Spleen (tissue), 11 donors: ENCODE data around the gene NUAK2. TPM values are rescaled to one million over a fixed set of nuclear protein-coding genes. Genes with fewer than 3 reads are reported as not detected.
A peak's percentile ranks its signal among the peaks of the same experiment; 100 is the strongest.

Source experiments
- DNase-seq: peaks from one replicate; pipeline ENCODE4 v3.0.0-alpha.2; 2020
- H3K27ac ChIP-seq, 8 donors: fragments of 200-600 bp; sonication (generic) in 7 of 8; 1 replicate in 4 of 8; 2 replicates in 4 of 8; pipeline versions ENCODE4 v1.5.0 to v1.8.0; 2016 to 2021; ENCODE audit warnings: inconsistent platforms in 4 of 8, mild to moderate bottlenecking in 4 of 8, moderate library complexity in 1 of 8
- H3K27me3 ChIP-seq, 7 donors: fragments of 200-600 bp; sonication (generic) in 6 of 7; replicated peaks in 1 of 7; 1 replicate in 4 of 7; 2 replicates in 3 of 7; pipeline versions ENCODE4 v1.5.0 to v1.8.0; 2016 to 2021; ENCODE audit warnings: inconsistent platforms in 3 of 7, mild to moderate bottlenecking in 1 of 7
- H3K36me3 ChIP-seq, 6 donors: fragments of 200-600 bp; sonication (generic) in 5 of 6; 1 replicate in 4 of 6; 2 replicates in 2 of 6; pipeline versions ENCODE4 v1.5.0 to v1.8.0; 2016 to 2021; ENCODE audit warnings: inconsistent platforms in 2 of 6
- H3K4me1 ChIP-seq, 6 donors: fragments of 200-600 bp; sonication (generic) in 5 of 6; 1 replicate in 3 of 6; 2 replicates in 3 of 6; pipeline versions ENCODE4 v1.5.0 to v1.8.0; 2016 to 2021; ENCODE audit warnings: inconsistent platforms in 3 of 6
- H3K4me3 ChIP-seq, 8 donors: fragments of 200-600 bp; sonication (generic) in 7 of 8; 1 replicate in 4 of 8; 2 replicates in 4 of 8; pipeline versions ENCODE4 v1.5.0 to v1.8.0; 2016 to 2021; ENCODE audit warnings: inconsistent platforms in 4 of 8, mild to moderate bottlenecking in 4 of 8, moderate library complexity in 2 of 8
- H3K9me3 ChIP-seq, 8 donors: fragments of 200-600 bp; sonication (generic) in 7 of 8; 1 replicate in 4 of 8; 2 replicates in 4 of 8; pipeline versions ENCODE4 v1.5.0 to v1.8.0; 2016 to 2021; ENCODE audit warnings: inconsistent platforms in 4 of 8
- POLR2A ChIP-seq, 3 donors: fragments of 450-650 bp; IDR thresholded peaks; one replicate each; pipeline ENCODE4 v1.5.1; 2017; ENCODE audit warnings: antibody characterized with exemption in 3 of 3, mild to moderate bottlenecking in 1 of 3
- POLR2AphosphoS5 ChIP-seq, 3 donors: sonication (generic); formaldehyde crosslinking; IDR thresholded peaks; one replicate each; pipeline ENCODE4 v1.5.1; 2017; ENCODE audit warnings: antibody characterized with exemption in 3 of 3
- WGBS, 5 donors: extraction: QIAGEN DNeasy Blood & Tissue Kit in 3 of 5; methylation state at CpG; one replicate each; pipeline versions ENCODE4 v1.1.5 to v1.1.7; 2013 to 2018; 5-methylcytosine and 5-hydroxymethylcytosine counted together
- intact Hi-C: fragments of 100-400 bp; cut with DNase I; formaldehyde crosslinking; loops from one replicate; pipeline ENCODE4 v1.15.0; 2023; ENCODE audit warnings: low total_unique reads
- polyA plus RNA-seq, 3 donors: library from polyadenylated mRNA; stranded (reverse); fragments of 200-250 nt; gene quantifications; one replicate each; pipeline ENCODE4 v1.2.1, GENCODE V29; 2013
- total RNA-seq, 7 donors: library from RNA; depleted of rRNA in 3 of 7; stranded (reverse); fragments of >200 nt in 3 of 7; fragmentation: NEBNext Ultra II Directional in 4 of 7; extraction: Animal tissue kit (Norgen Biotek cat#: 25700) in 4 of 7; gene quantifications; one replicate each; pipeline versions ENCODE4 v1.1.0 to v1.2.1, GENCODE V29; 2016 to 2021
- TF ChIP-seq, protein P1 (sequence below), 11 experiments: fragments of 200-600 bp in 7 of 11; fragments of 450-650 bp in 4 of 11; sonication (generic) in 4 of 11; IDR thresholded peaks in 8 of 11; conservative IDR thresholded peaks in 3 of 11; 1 replicate in 7 of 11; 2 replicates in 4 of 11; pipeline versions ENCODE4 v1.4.0 to v1.8.0; 2016 to 2021; ENCODE audit warnings: antibody characterized with exemption in 11 of 11, inconsistent platforms in 4 of 11, mild to moderate bottlenecking in 1 of 11
- donor health status: healthy with polysubstance abuse.
- donor health status: DM: no; HTN: no; CAD: no; lungs with moderate emphysema.
- donor health status: DM: no; HTN: no; CAD: no.
- donor health status: Bipolar disorder and iron deficiency.
- donor health status: healthy.
- donor health status: DM: no; HTN: no; CAD: no.
- donor health status: DM: yes; HTN: yes; CAD: no.

Gene NUAK2
- total and polyA plus RNA-seq, 10 donors, result 5.7 to 32.7 (median 19.1) TPM

DNA sequence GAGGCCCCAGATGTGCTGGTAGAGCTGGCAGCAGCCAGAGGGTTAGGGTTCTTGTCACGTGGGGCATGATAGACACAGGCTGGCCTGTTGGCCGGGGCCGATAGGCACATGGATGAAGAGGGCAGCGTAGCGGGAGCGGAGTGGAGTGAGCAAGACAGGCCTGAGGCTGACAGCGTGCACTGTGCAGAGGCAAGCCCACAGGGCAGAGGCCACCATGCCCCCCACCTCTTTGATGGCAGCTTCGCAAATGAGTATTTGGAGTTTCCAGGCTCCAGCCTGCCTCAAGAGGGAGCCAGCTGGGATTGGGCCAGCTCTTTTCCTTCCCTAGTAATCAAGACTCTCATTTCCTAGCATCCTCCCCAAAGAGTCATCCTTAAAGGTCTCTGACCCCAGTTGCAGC lies 50.3 kb downstream of the NUAK2 start:
- intact Hi-C loops, result loop anchor here (5.0 kb wide), 1 partner anchor 251 kb away; no protein-coding TSS in a partner anchor
- peaks cover 5 to 52% (median 28%) of the 10 kb centered on the region in 6 donors for H3K4me1 ChIP-seq
- no peaks in the 10 kb centered on the region for H3K27me3 ChIP-seq
- TF ChIP-seq POLR2A (IDR thresholded peaks at IDR 0.05) (no peak), POLR2AphosphoS5 (IDR thresholded peaks at IDR 0.05) (peak in 1 of 3 donors; percentile 32)
- TF ChIP-seq, protein P1, sequence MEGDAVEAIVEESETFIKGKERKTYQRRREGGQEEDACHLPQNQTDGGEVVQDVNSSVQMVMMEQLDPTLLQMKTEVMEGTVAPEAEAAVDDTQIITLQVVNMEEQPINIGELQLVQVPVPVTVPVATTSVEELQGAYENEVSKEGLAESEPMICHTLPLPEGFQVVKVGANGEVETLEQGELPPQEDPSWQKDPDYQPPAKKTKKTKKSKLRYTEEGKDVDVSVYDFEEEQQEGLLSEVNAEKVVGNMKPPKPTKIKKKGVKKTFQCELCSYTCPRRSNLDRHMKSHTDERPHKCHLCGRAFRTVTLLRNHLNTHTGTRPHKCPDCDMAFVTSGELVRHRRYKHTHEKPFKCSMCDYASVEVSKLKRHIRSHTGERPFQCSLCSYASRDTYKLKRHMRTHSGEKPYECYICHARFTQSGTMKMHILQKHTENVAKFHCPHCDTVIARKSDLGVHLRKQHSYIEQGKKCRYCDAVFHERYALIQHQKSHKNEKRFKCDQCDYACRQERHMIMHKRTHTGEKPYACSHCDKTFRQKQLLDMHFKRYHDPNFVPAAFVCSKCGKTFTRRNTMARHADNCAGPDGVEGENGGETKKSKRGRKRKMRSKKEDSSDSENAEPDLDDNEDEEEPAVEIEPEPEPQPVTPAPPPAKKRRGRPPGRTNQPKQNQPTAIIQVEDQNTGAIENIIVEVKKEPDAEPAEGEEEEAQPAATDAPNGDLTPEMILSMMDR (IDR thresholded peaks at IDR 0.05 in 8 of 11, conservative IDR thresholded peaks at IDR 0.05 in 3 of 11), result no peak
- no peak for DNase-seq
- H3K9me3 ChIP-seq, result no peaks in the 10 kb centered on the region
- WGBS, 5 donors, result 77 to 90% (median 85%) methylated on average over 8 of the region's 8 CpGs
- H3K36me3 ChIP-seq, result peaks cover 0 to 28% (median 0%) of the 10 kb centered on the region in 6 donors
- H3K27ac ChIP-seq, result no peak overlapping the region
- H3K4me3 ChIP-seq, result no peak overlapping the region

DNA sequence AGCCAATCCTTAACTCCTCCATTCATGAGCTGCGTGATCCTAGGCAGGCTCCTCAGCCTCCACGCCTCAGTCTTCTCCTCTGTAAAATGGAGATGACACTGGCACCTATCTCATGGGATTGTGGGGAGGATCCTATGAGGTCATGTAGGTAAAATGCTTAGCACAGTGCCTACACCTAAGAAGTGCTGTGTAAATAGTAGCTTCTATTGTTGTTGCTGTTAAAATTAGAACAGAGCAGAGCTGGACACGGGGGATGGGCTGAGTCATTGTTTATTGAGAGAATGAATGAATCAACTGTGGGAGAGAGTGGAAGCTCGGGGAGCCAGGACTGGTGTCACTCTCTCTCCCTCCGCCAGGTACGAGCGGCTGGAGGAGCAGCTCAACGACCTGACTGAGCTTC lies 50.8 kb downstream of the NUAK2 start:
- no peaks in the 10 kb centered on the region for H3K27me3 ChIP-seq
- peaks cover 0 to 28% (median 0%) of the 10 kb centered on the region in 6 donors for H3K36me3 ChIP-seq
- DNase-seq, result no peak
- peaks cover 5 to 47% (median 26%) of the 10 kb centered on the region in 6 donors for H3K4me1 ChIP-seq
- TF ChIP-seq, protein P1 (IDR thresholded peaks at IDR 0.05 in 8 of 11, conservative IDR thresholded peaks at IDR 0.05 in 3 of 11), result no peak
- TF ChIP-seq POLR2A (IDR thresholded peaks at IDR 0.05) (no peak), POLR2AphosphoS5 (IDR thresholded peaks at IDR 0.05) (no peak)
- intact Hi-C loops, result loop anchor here (5.0 kb wide), 1 partner anchor 252 kb away; no protein-coding TSS in a partner anchor
- no peaks in the 10 kb centered on the region for H3K9me3 ChIP-seq
- no peak overlapping the region for H3K4me3 ChIP-seq
- 74 to 90% (median 79%) methylated on average over 8 of the region's 8 CpGs for WGBS, 5 donors
- no peak overlapping the region for H3K27ac ChIP-seq

DNA sequence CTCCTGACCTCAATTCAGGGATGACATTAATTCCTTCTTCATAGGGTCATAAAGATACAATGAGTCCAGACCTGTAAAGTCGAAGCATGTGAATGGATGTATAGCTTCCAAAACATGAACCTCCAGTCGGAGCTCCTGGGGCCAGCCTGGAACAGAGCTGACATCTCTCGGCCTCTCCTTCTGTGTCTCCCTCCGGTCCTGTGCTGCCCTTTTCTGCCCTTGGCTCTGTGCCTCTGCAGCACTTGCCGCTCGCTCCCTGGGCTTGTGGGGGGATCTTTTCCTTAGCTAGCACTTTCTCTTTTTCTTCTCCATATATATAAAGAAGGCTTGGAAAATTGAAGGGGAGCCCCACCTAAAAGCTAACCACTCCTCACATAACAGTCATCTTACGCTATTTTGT lies 51.3 kb downstream of the NUAK2 start:
- H3K4me3 ChIP-seq, result no peak overlapping the region
- WGBS, 5 donors, result 85 to 94% (median 92%) methylated on average over 7 of the region's 7 CpGs
- peaks cover 5 to 42% (median 21%) of the 10 kb centered on the region in 6 donors for H3K4me1 ChIP-seq
- intact Hi-C loops, result loop anchor here (5.0 kb wide), 1 partner anchor 252 kb away; no protein-coding TSS in a partner anchor
- H3K9me3 ChIP-seq, result no peaks in the 10 kb centered on the region
- no peak for TF ChIP-seq POLR2AphosphoS5 (IDR thresholded peaks at IDR 0.05)
- no peak for TF ChIP-seq POLR2A (IDR thresholded peaks at IDR 0.05)
- TF ChIP-seq, protein P1 (IDR thresholded peaks at IDR 0.05 in 8 of 11, conservative IDR thresholded peaks at IDR 0.05 in 3 of 11), result no peak
- DNase-seq, result no peak
- H3K27me3 ChIP-seq, result no peaks in the 10 kb centered on the region
- no peak overlapping the region for H3K27ac ChIP-seq
- H3K36me3 ChIP-seq, result peaks cover 0 to 28% (median 0%) of the 10 kb centered on the region in 6 donors

DNA sequence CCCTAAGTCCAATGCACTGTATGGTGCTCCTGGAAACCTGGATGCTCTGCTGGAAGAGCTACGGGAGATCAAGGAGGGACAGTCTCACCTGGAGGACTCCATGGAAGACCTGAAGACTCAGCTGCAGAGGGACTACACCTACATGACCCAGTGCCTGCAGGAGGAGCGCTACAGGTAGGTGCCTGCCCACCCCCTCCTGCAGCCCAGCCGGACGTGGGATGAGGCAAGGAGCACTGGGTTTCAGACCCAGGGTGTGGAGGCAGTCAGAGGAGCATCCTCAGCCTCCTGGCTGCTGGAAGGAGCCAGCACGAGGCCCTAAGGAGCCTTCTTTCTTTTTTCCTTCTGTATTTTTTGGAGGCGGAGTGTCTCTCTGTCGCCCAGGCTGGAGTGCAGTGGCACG lies 51.8 kb downstream of the NUAK2 start:
- H3K4me3 ChIP-seq, result no peak overlapping the region
- DNase-seq, result no peak
- H3K27me3 ChIP-seq, result no peaks in the 10 kb centered on the region
- H3K36me3 ChIP-seq, result peaks cover 0 to 28% (median 0%) of the 10 kb centered on the region in 6 donors
- WGBS, 5 donors, result 89 to 98% (median 96%) methylated on average over 6 to 8 of the region's 8 CpGs
- intact Hi-C loops, result loop anchor here (5.0 kb wide), 1 partner anchor 253 kb away; no protein-coding TSS in a partner anchor
- no peak overlapping the region for H3K27ac ChIP-seq
- no peak for TF ChIP-seq POLR2A (IDR thresholded peaks at IDR 0.05)
- TF ChIP-seq POLR2AphosphoS5 (IDR thresholded peaks at IDR 0.05), result no peak
- TF ChIP-seq, protein P1 (IDR thresholded peaks at IDR 0.05 in 8 of 11, conservative IDR thresholded peaks at IDR 0.05 in 3 of 11), result no peak
- H3K4me1 ChIP-seq, result peaks cover 5 to 37% (median 16%) of the 10 kb centered on the region in 6 donors
- no peaks in the 10 kb centered on the region for H3K9me3 ChIP-seq
